ENCODE data around the gene ZNF335. TPM values are rescaled to one million over a fixed set of nuclear protein-coding genes. Genes with fewer than 3 reads are reported as not detected.
"Not testable (repeated sequence)": the region's sequence is repeated elsewhere in the genome, so short reads cannot be mapped to it uniquely, and the experiment has no call there.

The ZNF335 gene
- polyA plus RNA-seq, 2 donors, result 10.7 to 18.0 TPM

- not testable (repeated sequence) for H3K9me3 ChIP-seq (ENCODE audit: control insufficient read depth in 2 of 2, insufficient read depth in 1 of 2, low read depth in 1 of 2, low read length in 1 of 2); H3K36me3 ChIP-seq (ENCODE audit: control insufficient read depth in 2 of 2, insufficient read depth in 2 of 2, low read length in 1 of 2); H3K27ac ChIP-seq (ENCODE audit: low read depth in 2 of 2, low read length in 1 of 2); H3K4me1 ChIP-seq (ENCODE audit: control insufficient read depth in 2 of 2, insufficient read depth in 2 of 2, low read length in 1 of 2); H3K4me3 ChIP-seq (ENCODE audit: low read depth in 1 of 2, low read length in 2 of 2); H3K27me3 ChIP-seq (ENCODE audit: control insufficient read depth in 1 of 2, insufficient read depth in 2 of 2, low read length in 2 of 2)
- WGBS, 2 donors, result 91 to 96% methylated on average over 17 of the region's 17 CpGs
These were observed 40.3 kb downstream of the ZNF335 start for GRCh38 chr20:45931680-45932079.

- no peaks in the 10 kb centered on the region for H3K4me1 ChIP-seq (ENCODE audit: control insufficient read depth in 2 of 2, insufficient read depth in 2 of 2, low read length in 1 of 2)
- no peaks in the 10 kb centered on the region for H3K27me3 ChIP-seq (ENCODE audit: control insufficient read depth in 1 of 2, insufficient read depth in 2 of 2, low read length in 2 of 2)
- no peak overlapping the region for H3K4me3 ChIP-seq (ENCODE audit: low read depth in 1 of 2, low read length in 2 of 2)
- no peaks in the 10 kb centered on the region for H3K36me3 ChIP-seq (ENCODE audit: control insufficient read depth in 2 of 2, insufficient read depth in 2 of 2, low read length in 1 of 2)
- 71 to 77% methylated on average over 14 of the region's 14 CpGs for WGBS, 2 donors
- H3K9me3 ChIP-seq (ENCODE audit: control insufficient read depth in 2 of 2, insufficient read depth in 1 of 2, low read depth in 1 of 2, low read length in 1 of 2), result no peaks in the 10 kb centered on the region
- no peak overlapping the region for H3K27ac ChIP-seq (ENCODE audit: low read depth in 2 of 2, low read length in 1 of 2)
These were observed 44.7 kb downstream of the ZNF335 start for GRCh38 chr20:45927071-45927878.

GRCh38 chr20:45926731-45927070 lies 45.3 kb downstream of the ZNF335 start:
- Histone ChIP-seq H3K27ac (ENCODE audit: low read depth in 2 of 2, low read length in 1 of 2) (no peak overlapping the region), H3K4me3 (ENCODE audit: low read depth in 1 of 2, low read length in 2 of 2) (no peak overlapping the region), H3K9me3 (ENCODE audit: control insufficient read depth in 2 of 2, insufficient read depth in 1 of 2, low read depth in 1 of 2, low read length in 1 of 2) (no peaks in the 10 kb centered on the region), H3K36me3 (ENCODE audit: control insufficient read depth in 2 of 2, insufficient read depth in 2 of 2, low read length in 1 of 2) (no peaks in the 10 kb centered on the region), H3K27me3 (ENCODE audit: control insufficient read depth in 1 of 2, insufficient read depth in 2 of 2, low read length in 2 of 2) (no peaks in the 10 kb centered on the region), H3K4me1 (ENCODE audit: control insufficient read depth in 2 of 2, insufficient read depth in 2 of 2, low read length in 1 of 2) (no peaks in the 10 kb centered on the region)
- 70 to 75% methylated on average over 2 of the region's 2 CpGs for whole genome bisulfite sequencing, 2 donors

- H3K27ac ChIP-seq (ENCODE audit: low read depth in 2 of 2, low read length in 1 of 2), result no peak overlapping the region
- no peak overlapping the region for H3K4me3 ChIP-seq (ENCODE audit: low read depth in 1 of 2, low read length in 2 of 2)
- 55 to 62% methylated on average over 9 of the region's 9 CpGs for WGBS, 2 donors
These were observed 46.0 kb downstream of the ZNF335 start for GRCh38 chr20:45925821-45926506.

GRCh38 chr20:45924391-45925261 lies 47.4 kb downstream of the ZNF335 start:
- Histone ChIP-seq H3K36me3 (ENCODE audit: control insufficient read depth in 2 of 2, insufficient read depth in 2 of 2, low read length in 1 of 2) (no peaks in the 10 kb centered on the region), H3K27me3 (ENCODE audit: control insufficient read depth in 1 of 2, insufficient read depth in 2 of 2, low read length in 2 of 2) (no peaks in the 10 kb centered on the region), H3K4me1 (ENCODE audit: control insufficient read depth in 2 of 2, insufficient read depth in 2 of 2, low read length in 1 of 2) (no peaks in the 10 kb centered on the region), H3K4me3 (ENCODE audit: low read depth in 1 of 2, low read length in 2 of 2) (no peak overlapping the region), H3K27ac (ENCODE audit: low read depth in 2 of 2, low read length in 1 of 2) (peak overlapping the region in 1 of 2 donors; percentile 11), H3K9me3 (ENCODE audit: control insufficient read depth in 2 of 2, insufficient read depth in 1 of 2, low read depth in 1 of 2, low read length in 1 of 2) (no peaks in the 10 kb centered on the region)
- WGBS, 2 donors, result 49 to 57% methylated on average over 21 of the region's 21 CpGs

More at GRCh38 chr20:45925821-45926506, 46.0 kb downstream of the ZNF335 start:
- Histone ChIP-seq H3K27me3 (ENCODE audit: control insufficient read depth in 1 of 2, insufficient read depth in 2 of 2, low read length in 2 of 2) (no peaks in the 10 kb centered on the region), H3K4me1 (ENCODE audit: control insufficient read depth in 2 of 2, insufficient read depth in 2 of 2, low read length in 1 of 2) (no peaks in the 10 kb centered on the region), H3K9me3 (ENCODE audit: control insufficient read depth in 2 of 2, insufficient read depth in 1 of 2, low read depth in 1 of 2, low read length in 1 of 2) (no peaks in the 10 kb centered on the region), H3K36me3 (ENCODE audit: control insufficient read depth in 2 of 2, insufficient read depth in 2 of 2, low read length in 1 of 2) (no peaks in the 10 kb centered on the region)

GRCh38 chr20:45921337-45922189 lies 50.4 kb downstream of the ZNF335 start:
- Histone ChIP-seq H3K4me1 (ENCODE audit: control insufficient read depth in 2 of 2, insufficient read depth in 2 of 2, low read length in 1 of 2) (no peaks in the 10 kb centered on the region), H3K9me3 (ENCODE audit: control insufficient read depth in 2 of 2, insufficient read depth in 1 of 2, low read depth in 1 of 2, low read length in 1 of 2) (no peaks in the 10 kb centered on the region), H3K27ac (ENCODE audit: low read depth in 2 of 2, low read length in 1 of 2) (no peak overlapping the region), H3K4me3 (ENCODE audit: low read depth in 1 of 2, low read length in 2 of 2) (no peak overlapping the region), H3K27me3 (ENCODE audit: control insufficient read depth in 1 of 2, insufficient read depth in 2 of 2, low read length in 2 of 2) (no peaks in the 10 kb centered on the region), H3K36me3 (ENCODE audit: control insufficient read depth in 2 of 2, insufficient read depth in 2 of 2, low read length in 1 of 2) (no peaks in the 10 kb centered on the region)
- WGBS, 2 donors, result 82 to 87% methylated on average over 11 of the region's 11 CpGs

GRCh38 chr20:45920462-45921336 lies 51.3 kb downstream of the ZNF335 start:
- whole genome bisulfite sequencing, 2 donors, result 74% methylated on average over 9 of the region's 9 CpGs
- no peaks in the 10 kb centered on the region for H3K4me1 ChIP-seq (ENCODE audit: control insufficient read depth in 2 of 2, insufficient read depth in 2 of 2, low read length in 1 of 2)
- H3K4me3 ChIP-seq (ENCODE audit: low read depth in 1 of 2, low read length in 2 of 2), result no peak overlapping the region
- no peaks in the 10 kb centered on the region for H3K9me3 ChIP-seq (ENCODE audit: control insufficient read depth in 2 of 2, insufficient read depth in 1 of 2, low read depth in 1 of 2, low read length in 1 of 2)
- no peaks in the 10 kb centered on the region for H3K27me3 ChIP-seq (ENCODE audit: control insufficient read depth in 1 of 2, insufficient read depth in 2 of 2, low read length in 2 of 2)
- H3K27ac ChIP-seq (ENCODE audit: low read depth in 2 of 2, low read length in 1 of 2), result peak overlapping the region; percentile 26 to 53
- H3K36me3 ChIP-seq (ENCODE audit: control insufficient read depth in 2 of 2, insufficient read depth in 2 of 2, low read length in 1 of 2), result no peaks in the 10 kb centered on the region

- Histone ChIP-seq H3K4me1 (ENCODE audit: control insufficient read depth in 2 of 2, insufficient read depth in 2 of 2, low read length in 1 of 2) (no peaks in the 10 kb centered on the region), H3K27ac (ENCODE audit: low read depth in 2 of 2, low read length in 1 of 2) (peak overlapping the region; percentile 26 to 53), H3K4me3 (ENCODE audit: low read depth in 1 of 2, low read length in 2 of 2) (no peak overlapping the region), H3K9me3 (ENCODE audit: control insufficient read depth in 2 of 2, insufficient read depth in 1 of 2, low read depth in 1 of 2, low read length in 1 of 2) (no peaks in the 10 kb centered on the region), H3K36me3 (ENCODE audit: control insufficient read depth in 2 of 2, insufficient read depth in 2 of 2, low read length in 1 of 2) (no peaks in the 10 kb centered on the region), H3K27me3 (ENCODE audit: control insufficient read depth in 1 of 2, insufficient read depth in 2 of 2, low read length in 2 of 2) (no peaks in the 10 kb centered on the region)
- 51% methylated on average over 11 of the region's 11 CpGs for WGBS, 2 donors
These were observed 52.2 kb downstream of the ZNF335 start for GRCh38 chr20:45919542-45920399.

All from esophagus (tissue), 2 donors.